HL-60 (cell line): ENCODE measurements around the gene BCL3.

ENCODE experiments used
- GABPA ChIP-seq: IDR thresholded peaks from 2 replicates; pipeline ENCODE4 v1.6.1; 2012; ENCODE audit warnings: low read depth
- POLR2AphosphoS5 ChIP-seq: IDR thresholded peaks from 2 replicates; pipeline ENCODE4 v1.6.1; 2012; ENCODE audit warnings: low read depth
- SPI1 ChIP-seq: IDR thresholded peaks from 2 replicates; pipeline ENCODE4 v1.6.1; 2012; ENCODE audit warnings: low read depth, mild to moderate bottlenecking, borderline replicate concordance
- TF ChIP-seq, protein P1 (sequence below): IDR thresholded peaks from one replicate; pipeline ENCODE4 v1.5.1; 2011; ENCODE audit warnings: low read length, control low read depth, inconsistent platforms; ENCODE audit not compliant: insufficient read depth
- TF ChIP-seq, protein P2 (sequence below): IDR thresholded peaks from 2 replicates; pipeline ENCODE4 v1.6.1; 2012; ENCODE audit warnings: low read depth; ENCODE audit not compliant: insufficient replicate concordance

DNA sequence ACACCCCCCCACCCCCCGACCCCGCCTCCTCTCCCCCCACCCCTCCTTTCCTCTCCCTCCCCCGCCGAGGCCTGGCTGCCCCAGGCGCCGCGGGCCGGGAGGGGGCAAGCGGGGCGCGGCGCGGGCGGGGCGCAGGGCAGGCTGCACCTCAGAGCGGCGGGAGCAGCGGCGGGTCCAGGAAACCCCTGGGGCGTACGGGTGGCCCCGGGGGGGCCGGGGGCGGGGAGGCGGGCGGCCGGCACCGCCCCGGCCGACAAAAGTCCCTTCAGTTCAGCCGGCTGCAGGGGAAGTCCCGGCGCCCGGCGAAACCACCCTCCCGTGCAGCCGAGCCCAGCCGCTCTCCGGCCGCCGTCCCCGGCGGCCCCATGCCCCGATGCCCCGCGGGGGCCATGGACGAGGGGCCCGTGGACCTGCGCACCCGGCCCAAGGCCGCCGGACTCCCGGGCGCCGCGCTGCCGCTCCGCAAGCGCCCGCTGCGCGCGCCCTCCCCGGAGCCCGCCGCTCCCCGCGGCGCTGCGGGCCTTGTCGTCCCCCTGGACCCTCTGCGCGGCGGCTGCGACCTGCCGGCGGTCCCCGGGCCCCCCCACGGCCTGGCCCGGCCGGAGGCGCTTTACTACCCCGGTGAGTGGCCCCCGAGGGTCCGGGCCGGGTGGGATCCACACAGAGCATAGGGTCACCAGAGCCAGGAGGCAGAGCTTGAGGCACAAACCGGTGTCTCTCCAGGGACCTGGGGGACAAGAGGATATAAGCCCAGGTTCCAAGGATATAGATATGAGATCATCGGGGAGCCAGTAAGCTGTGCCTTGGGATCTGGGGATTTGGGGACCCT lies at the start of gene BCL3:
- TF ChIP-seq, protein P1, sequence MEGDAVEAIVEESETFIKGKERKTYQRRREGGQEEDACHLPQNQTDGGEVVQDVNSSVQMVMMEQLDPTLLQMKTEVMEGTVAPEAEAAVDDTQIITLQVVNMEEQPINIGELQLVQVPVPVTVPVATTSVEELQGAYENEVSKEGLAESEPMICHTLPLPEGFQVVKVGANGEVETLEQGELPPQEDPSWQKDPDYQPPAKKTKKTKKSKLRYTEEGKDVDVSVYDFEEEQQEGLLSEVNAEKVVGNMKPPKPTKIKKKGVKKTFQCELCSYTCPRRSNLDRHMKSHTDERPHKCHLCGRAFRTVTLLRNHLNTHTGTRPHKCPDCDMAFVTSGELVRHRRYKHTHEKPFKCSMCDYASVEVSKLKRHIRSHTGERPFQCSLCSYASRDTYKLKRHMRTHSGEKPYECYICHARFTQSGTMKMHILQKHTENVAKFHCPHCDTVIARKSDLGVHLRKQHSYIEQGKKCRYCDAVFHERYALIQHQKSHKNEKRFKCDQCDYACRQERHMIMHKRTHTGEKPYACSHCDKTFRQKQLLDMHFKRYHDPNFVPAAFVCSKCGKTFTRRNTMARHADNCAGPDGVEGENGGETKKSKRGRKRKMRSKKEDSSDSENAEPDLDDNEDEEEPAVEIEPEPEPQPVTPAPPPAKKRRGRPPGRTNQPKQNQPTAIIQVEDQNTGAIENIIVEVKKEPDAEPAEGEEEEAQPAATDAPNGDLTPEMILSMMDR = no peak
- no peak for TF ChIP-seq GABPA
- TF ChIP-seq, protein P2, sequence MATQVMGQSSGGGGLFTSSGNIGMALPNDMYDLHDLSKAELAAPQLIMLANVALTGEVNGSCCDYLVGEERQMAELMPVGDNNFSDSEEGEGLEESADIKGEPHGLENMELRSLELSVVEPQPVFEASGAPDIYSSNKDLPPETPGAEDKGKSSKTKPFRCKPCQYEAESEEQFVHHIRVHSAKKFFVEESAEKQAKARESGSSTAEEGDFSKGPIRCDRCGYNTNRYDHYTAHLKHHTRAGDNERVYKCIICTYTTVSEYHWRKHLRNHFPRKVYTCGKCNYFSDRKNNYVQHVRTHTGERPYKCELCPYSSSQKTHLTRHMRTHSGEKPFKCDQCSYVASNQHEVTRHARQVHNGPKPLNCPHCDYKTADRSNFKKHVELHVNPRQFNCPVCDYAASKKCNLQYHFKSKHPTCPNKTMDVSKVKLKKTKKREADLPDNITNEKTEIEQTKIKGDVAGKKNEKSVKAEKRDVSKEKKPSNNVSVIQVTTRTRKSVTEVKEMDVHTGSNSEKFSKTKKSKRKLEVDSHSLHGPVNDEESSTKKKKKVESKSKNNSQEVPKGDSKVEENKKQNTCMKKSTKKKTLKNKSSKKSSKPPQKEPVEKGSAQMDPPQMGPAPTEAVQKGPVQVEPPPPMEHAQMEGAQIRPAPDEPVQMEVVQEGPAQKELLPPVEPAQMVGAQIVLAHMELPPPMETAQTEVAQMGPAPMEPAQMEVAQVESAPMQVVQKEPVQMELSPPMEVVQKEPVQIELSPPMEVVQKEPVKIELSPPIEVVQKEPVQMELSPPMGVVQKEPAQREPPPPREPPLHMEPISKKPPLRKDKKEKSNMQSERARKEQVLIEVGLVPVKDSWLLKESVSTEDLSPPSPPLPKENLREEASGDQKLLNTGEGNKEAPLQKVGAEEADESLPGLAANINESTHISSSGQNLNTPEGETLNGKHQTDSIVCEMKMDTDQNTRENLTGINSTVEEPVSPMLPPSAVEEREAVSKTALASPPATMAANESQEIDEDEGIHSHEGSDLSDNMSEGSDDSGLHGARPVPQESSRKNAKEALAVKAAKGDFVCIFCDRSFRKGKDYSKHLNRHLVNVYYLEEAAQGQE = no peak
- TF ChIP-seq POLR2AphosphoS5 = no peak
- TF ChIP-seq SPI1 = no peak
